Hepatocyte (in vitro differentiated cells): ENCODE measurements around the gene PRKCA. TPM values are rescaled to one million over a fixed set of nuclear protein-coding genes. Genes with fewer than 3 reads are reported as not detected.

Experiments
- DNase-seq: peaks from one replicate; pipeline ENCODE4 v3.0.0-alpha.2; 2016; ENCODE audit warnings: low spot score
- H2AFZ ChIP-seq: fragments of 200-600 bp; sonication (generic); 2 replicates; pipeline ENCODE4 v1.6.0; 2016; ENCODE audit warnings: antibody characterized with exemption, mild to moderate bottlenecking
- H3K27ac ChIP-seq: fragments of 200-600 bp; sonication (generic); 2 replicates; pipeline ENCODE4 v1.5.1; 2016; ENCODE audit warnings: mild to moderate bottlenecking
- H3K27me3 ChIP-seq: fragments of 200-600 bp; sonication (generic); 2 replicates; pipeline ENCODE4 v1.6.1; 2016
- H3K36me3 ChIP-seq: fragments of 200-600 bp; sonication (generic); replicated peaks from 2 replicates; pipeline ENCODE4 v1.5.1; 2016; ENCODE audit warnings: low read depth; ENCODE audit not compliant: insufficient read depth
- H3K4me1 ChIP-seq: fragments of 200-600 bp; sonication (generic); 2 replicates; pipeline ENCODE4 v1.5.1; 2016; ENCODE audit warnings: mild to moderate bottlenecking, moderate library complexity; ENCODE audit not compliant: insufficient read depth
- H3K4me2 ChIP-seq: fragments of 200-600 bp; sonication (generic); 2 replicates; pipeline ENCODE4 v1.6.0; 2016
- H3K4me3 ChIP-seq: fragments of 200-600 bp; sonication (generic); 2 replicates; pipeline ENCODE4 v1.5.1; 2016; ENCODE audit warnings: mild to moderate bottlenecking
- H3K79me2 ChIP-seq: fragments of 200-600 bp; sonication (generic); 2 replicates; pipeline ENCODE4 v1.6.0; 2017; ENCODE audit warnings: mild to moderate bottlenecking
- H3K9me2 ChIP-seq: fragments of 200-600 bp; sonication (generic); replicated peaks from 2 replicates; pipeline ENCODE4 v1.6.0; 2017; ENCODE audit warnings: mild to moderate bottlenecking; ENCODE audit not compliant: insufficient read depth
- H3K9me3 ChIP-seq: fragments of 200-600 bp; sonication (generic); 2 replicates; pipeline ENCODE4 v1.5.1; 2016; ENCODE audit warnings: low read depth, mild to moderate bottlenecking
- H4K20me1 ChIP-seq: fragments of 200-600 bp; sonication (generic); 2 replicates; pipeline ENCODE4 v1.6.0; 2016; ENCODE audit warnings: mild to moderate bottlenecking; ENCODE audit not compliant: insufficient read depth, poor library complexity, severe bottlenecking
- CTCF ChIP-seq: fragments of 200-600 bp; sonication (generic); IDR thresholded peaks from 2 replicates; pipeline ENCODE4 v1.5.1; 2016; ENCODE audit warnings: antibody characterized with exemption, mild to moderate bottlenecking; ENCODE audit not compliant: poor library complexity
- EZH2 ChIP-seq: fragments of 200-600 bp; sonication (generic); IDR thresholded peaks from 2 replicates; pipeline ENCODE4 v1.6.1; 2016; ENCODE audit warnings: antibody characterized with exemption, mild to moderate bottlenecking, borderline replicate concordance
- EZH2phosphoT487 ChIP-seq: fragments of 200-600 bp; sonication (generic); IDR thresholded peaks from one replicate; pipeline ENCODE4 v1.6.1; 2018; ENCODE audit warnings: antibody characterized with exemption, mild to moderate bottlenecking, low read depth, moderate library complexity; ENCODE audit not compliant: unreplicated experiment, severe bottlenecking
- WGBS: methylation state at CpG from one replicate; pipeline ENCODE4 v1.1.6; 2016; ENCODE audit warnings: low lambda C conversion rate; ENCODE audit errors: missing lambda C conversion rate; 5-methylcytosine and 5-hydroxymethylcytosine counted together
- polyA plus RNA-seq: library from polyadenylated mRNA; unstranded; fragments of >200 nt; fragmentation: Nextera tagmentation; extraction: Ambion mirVana; gene quantifications from 2 replicates; pipeline ENCODE4 v1.2.1, GENCODE V29; 2016
- total RNA-seq: library from RNA; depleted of rRNA; stranded (reverse); fragments of >200 nt; gene quantifications from 2 replicates; pipeline ENCODE4 v1.2.3, GENCODE V29; 2014

Gene PRKCA
- total and polyA plus RNA-seq, 2 experiments from 2014 or later: 5.9 to 18.5 TPM

DNA sequence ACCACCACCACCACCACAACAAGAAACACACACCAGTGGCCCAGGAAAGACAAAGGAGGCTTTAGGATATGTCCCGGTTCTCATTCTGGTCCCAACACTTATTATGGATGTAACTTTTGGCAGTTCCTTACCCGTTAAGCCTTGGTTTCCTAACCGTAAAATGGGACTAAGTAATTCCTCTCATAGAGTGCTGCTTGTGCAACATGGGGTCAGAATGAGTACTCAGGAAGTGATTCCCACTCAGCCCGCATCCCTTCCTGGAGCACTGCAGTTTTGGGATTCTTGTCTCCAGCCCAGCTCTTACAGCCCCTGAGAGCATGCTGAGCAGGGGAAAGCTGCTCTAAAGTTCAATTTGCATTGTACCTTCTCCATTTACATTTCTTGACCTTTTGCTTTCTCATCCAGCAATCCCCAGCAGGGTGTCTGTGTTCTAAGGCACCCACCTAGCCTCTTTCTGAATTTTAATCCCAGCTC, 262.6 kb downstream of the PRKCA start:
- no peak for TF ChIP-seq CTCF
- no peak for TF ChIP-seq EZH2phosphoT487
- no peak for TF ChIP-seq EZH2
- Histone ChIP-seq H3K79me2 (no peaks in the 10 kb centered on the region), H3K4me3 (no peak overlapping the region), H3K36me3 (no peaks in the 10 kb centered on the region), H3K9me3 (no peaks in the 10 kb centered on the region), H3K4me1 (no peaks in the 10 kb centered on the region), H3K9me2 (no peaks in the 10 kb centered on the region), H3K4me2 (no peak overlapping the region), H4K20me1 (no peaks in the 10 kb centered on the region), H2AFZ (no peak overlapping the region), H3K27ac (no peak overlapping the region), H3K27me3 (no peaks in the 10 kb centered on the region)
- DNase-seq: no peak
- 87% methylated on average over 4 of the region's 4 CpGs for WGBS

DNA sequence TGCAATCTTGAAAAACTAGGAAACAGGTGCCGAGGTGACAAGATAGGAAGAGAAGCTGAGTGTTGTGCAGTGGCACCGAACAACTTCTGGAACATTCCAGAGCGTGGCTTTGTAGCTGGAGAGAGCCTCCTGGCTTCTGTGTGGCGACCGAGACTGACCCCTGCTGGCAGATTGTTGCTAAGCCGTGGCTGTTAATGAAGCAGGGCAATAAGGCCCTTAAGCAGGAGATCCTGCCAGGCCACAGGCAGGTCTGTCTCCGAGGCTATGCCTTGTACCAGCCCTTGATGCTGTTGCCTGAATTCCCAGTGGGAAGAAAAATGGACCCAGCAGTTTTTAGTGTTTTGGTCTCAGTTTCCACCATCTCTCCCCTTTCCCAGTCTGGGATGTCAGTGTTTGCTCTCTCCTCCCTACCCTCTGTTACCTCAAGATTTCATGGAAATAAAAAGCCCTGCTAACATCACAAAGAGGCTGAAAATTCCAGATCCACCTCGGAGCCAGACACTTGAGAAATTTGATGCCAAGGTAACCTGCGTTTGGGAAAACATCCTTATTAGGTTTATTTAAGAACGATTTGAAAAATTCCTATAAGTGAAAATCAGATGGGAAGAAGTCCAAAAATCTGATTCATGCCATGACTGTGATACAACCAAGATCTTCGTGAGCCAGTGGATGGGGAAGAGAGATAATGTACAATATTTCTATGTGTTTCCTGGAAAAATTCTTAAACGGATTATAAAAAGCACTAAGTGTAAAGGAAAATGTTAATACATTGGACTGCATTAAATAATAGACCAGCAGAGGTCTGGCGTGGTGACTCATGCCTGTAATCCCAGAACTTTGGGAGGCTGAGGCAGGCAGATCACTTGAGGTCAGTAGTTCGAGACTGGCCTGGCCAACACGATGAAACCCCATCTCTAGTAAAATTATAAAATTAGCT, 265.1 kb downstream of the PRKCA start:
- H3K4me3 ChIP-seq: no peak overlapping the region
- no peaks in the 10 kb centered on the region for H3K9me2 ChIP-seq
- H2AFZ ChIP-seq: no peak overlapping the region
- WGBS: 59% methylated on average over 15 of the region's 15 CpGs
- no peaks in the 10 kb centered on the region for H3K79me2 ChIP-seq
- no peaks in the 10 kb centered on the region for H3K9me3 ChIP-seq
- no peaks in the 10 kb centered on the region for H3K27me3 ChIP-seq
- H3K4me1 ChIP-seq: no peaks in the 10 kb centered on the region
- TF ChIP-seq EZH2phosphoT487 (no peak), EZH2 (no peak), CTCF (peak; percentile 82)
- peak overlapping the region; percentile 65 for H3K27ac ChIP-seq
- no peak overlapping the region for H3K4me2 ChIP-seq
- no peaks in the 10 kb centered on the region for H3K36me3 ChIP-seq
- no peaks in the 10 kb centered on the region for H4K20me1 ChIP-seq
- DNase-seq: peak; percentile 87

- Histone ChIP-seq H3K27me3 (no peaks in the 10 kb centered on the region), H4K20me1 (no peaks in the 10 kb centered on the region), H3K27ac (no peak overlapping the region), H3K9me3 (no peaks in the 10 kb centered on the region), H3K79me2 (no peaks in the 10 kb centered on the region), H3K4me2 (no peak overlapping the region), H2AFZ (no peak overlapping the region), H3K9me2 (no peaks in the 10 kb centered on the region), H3K4me3 (no peak overlapping the region), H3K4me1 (no peaks in the 10 kb centered on the region), H3K36me3 (no peaks in the 10 kb centered on the region)
- DNase-seq: no peak
- WGBS: 93% methylated on average over 2 of the region's 2 CpGs
- no peak for TF ChIP-seq EZH2phosphoT487
- TF ChIP-seq CTCF: no peak
- no peak for TF ChIP-seq EZH2
Observed at GRCh38 chr17:66569572-66569971, 267.2 kb downstream of the PRKCA start.
